ENCODE results near the gene KLHL1. TPM values are rescaled to one million over a fixed set of nuclear protein-coding genes. Genes with fewer than 3 reads are reported as not detected.

The KLHL1 gene
- total RNA-seq, 1 experiment from 2014 or later, result not detected

DNA sequence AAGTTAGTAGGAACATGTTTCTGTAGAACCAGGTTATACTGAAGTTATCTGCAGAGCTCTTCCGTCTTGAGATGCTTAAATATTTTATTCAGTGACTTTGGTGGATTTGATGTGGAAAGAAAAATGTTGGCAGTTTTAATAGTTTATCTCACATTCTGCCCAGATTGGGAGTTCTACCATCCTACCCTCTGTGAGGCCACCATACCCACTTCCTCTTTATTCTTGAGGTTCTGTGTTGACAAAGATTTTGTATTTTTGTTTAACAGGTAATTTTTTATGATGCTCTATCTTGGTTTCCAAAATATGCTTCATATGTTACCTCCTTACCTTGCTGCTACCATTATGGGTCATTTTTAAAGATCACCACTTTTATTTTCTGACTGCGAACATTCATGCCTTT is 156.8 kb downstream of the KLHL1 start (continued):
- TF ChIP-seq, protein P1, sequence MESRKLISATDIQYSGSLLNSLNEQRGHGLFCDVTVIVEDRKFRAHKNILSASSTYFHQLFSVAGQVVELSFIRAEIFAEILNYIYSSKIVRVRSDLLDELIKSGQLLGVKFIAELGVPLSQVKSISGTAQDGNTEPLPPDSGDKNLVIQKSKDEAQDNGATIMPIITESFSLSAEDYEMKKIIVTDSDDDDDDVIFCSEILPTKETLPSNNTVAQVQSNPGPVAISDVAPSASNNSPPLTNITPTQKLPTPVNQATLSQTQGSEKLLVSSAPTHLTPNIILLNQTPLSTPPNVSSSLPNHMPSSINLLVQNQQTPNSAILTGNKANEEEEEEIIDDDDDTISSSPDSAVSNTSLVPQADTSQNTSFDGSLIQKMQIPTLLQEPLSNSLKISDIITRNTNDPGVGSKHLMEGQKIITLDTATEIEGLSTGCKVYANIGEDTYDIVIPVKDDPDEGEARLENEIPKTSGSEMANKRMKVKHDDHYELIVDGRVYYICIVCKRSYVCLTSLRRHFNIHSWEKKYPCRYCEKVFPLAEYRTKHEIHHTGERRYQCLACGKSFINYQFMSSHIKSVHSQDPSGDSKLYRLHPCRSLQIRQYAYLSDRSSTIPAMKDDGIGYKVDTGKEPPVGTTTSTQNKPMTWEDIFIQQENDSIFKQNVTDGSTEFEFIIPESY (IDR thresholded peaks at IDR 0.05; ENCODE audit: extremely low read depth, insufficient replicate concordance, low read length), result no peak
- TF ChIP-seq EZH2phosphoT487 (IDR thresholded peaks at IDR 0.05; ENCODE audit: borderline replicate concordance) (no peak), JUND (IDR thresholded peaks at IDR 0.05) (no peak), SIN3A (IDR thresholded peaks at IDR 0.05; ENCODE audit: low read depth) (no peak)

DNA sequence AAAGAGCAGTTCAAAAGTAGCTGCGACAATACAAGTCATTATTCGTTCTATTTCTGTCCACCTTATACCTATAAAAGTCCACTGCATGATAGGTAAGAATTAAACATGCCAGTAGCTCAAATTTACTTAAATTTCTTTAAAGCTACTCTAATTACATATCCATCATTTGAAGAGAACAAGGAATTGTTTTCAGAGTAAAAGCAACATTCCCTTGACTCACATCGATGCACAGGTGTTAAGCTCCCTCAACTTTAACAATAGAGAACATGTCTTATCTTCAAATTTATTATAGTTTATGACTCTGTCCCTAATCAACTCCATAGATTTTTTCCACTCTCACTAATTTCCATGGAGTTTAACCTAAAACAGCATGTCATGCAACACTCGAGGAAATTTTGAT is 158.1 kb downstream of the KLHL1 start:
- Histone ChIP-seq H2AFZ (ENCODE audit: low read depth, low read length, poor library complexity, severe bottlenecking) (no peak overlapping the region), H3K79me2 (ENCODE audit: insufficient read depth, low read length) (no peaks in the 10 kb centered on the region), H3K9me3 (ENCODE audit: control insufficient read depth in 1 of 2, insufficient read depth in 1 of 2, low read depth in 1 of 2, low read length in 2 of 2) (no peaks in the 10 kb centered on the region), H3K4me3 (replicated peaks in 1 of 2; ENCODE audit: low read depth in 1 of 2, low read length in 2 of 2) (no peak overlapping the region), H3K36me3 (ENCODE audit: control insufficient read depth in 1 of 2, insufficient read depth in 2 of 2, low read length in 2 of 2) (no peaks in the 10 kb centered on the region), H3K4me2 (ENCODE audit: low read length) (no peak overlapping the region), H3K9me2 (ENCODE audit: insufficient read depth) (no peaks in the 10 kb centered on the region), H3K9ac (ENCODE audit: low read length) (no peak overlapping the region), H3K27ac (ENCODE audit: low read depth, low read length) (no peak overlapping the region), H3K4me1 (ENCODE audit: control insufficient read depth in 1 of 2, insufficient read depth in 2 of 2, low read length in 2 of 2) (no peaks in the 10 kb centered on the region), H3K27me3 (ENCODE audit: insufficient read depth, low read length) (no peaks in the 10 kb centered on the region), H4K20me1 (ENCODE audit: insufficient read depth) (no peaks in the 10 kb centered on the region)
- DNase-seq (ENCODE audit: low read depth, low spot score) (no peak), ATAC-seq (no peak)
- ChIA-PET POLR2A (no interaction called here), RAD21 (ENCODE audit: low non-redundant PET in 1 of 2, low total read pairs in 2 of 2, uncharacterized antibody in 2 of 2, unreplicated experiment in 2 of 2) (no interaction called here), CTCF (no interaction called here)
- intact Hi-C loops (cut with micrococcal nuclease), result no loop called here
- no TSS peak for BruUV-seq (replicated peaks)
- TF ChIP-seq ELF1 (IDR thresholded peaks at IDR 0.05; ENCODE audit: borderline replicate concordance, low read depth) (no peak), SP1 (IDR thresholded peaks at IDR 0.05; ENCODE audit: low read depth) (no peak), EGR1 (IDR thresholded peaks at IDR 0.05; ENCODE audit: low read depth) (no peak), FOSL1 (IDR thresholded peaks at IDR 0.05; ENCODE audit: low read depth) (no peak), CEBPB (IDR thresholded peaks at IDR 0.05; ENCODE audit: low read depth) (no peak), EZH2phosphoT487 (IDR thresholded peaks at IDR 0.05; ENCODE audit: borderline replicate concordance) (no peak), ZNF274 (IDR thresholded peaks at IDR 0.05; ENCODE audit: low read depth, low read length) (no peak), YY1 (IDR thresholded peaks at IDR 0.05; ENCODE audit: extremely low read depth, insufficient replicate concordance, low read depth, low read length) (no peak), SIN3A (IDR thresholded peaks at IDR 0.05; ENCODE audit: low read depth) (no peak), POLR2AphosphoS5 (IDR thresholded peaks at IDR 0.05; ENCODE audit: low read depth, low read length) (no peak), JUND (IDR thresholded peaks at IDR 0.05) (no peak)
- TF ChIP-seq, protein P2, sequence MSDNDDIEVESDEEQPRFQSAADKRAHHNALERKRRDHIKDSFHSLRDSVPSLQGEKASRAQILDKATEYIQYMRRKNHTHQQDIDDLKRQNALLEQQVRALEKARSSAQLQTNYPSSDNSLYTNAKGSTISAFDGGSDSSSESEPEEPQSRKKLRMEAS (IDR thresholded peaks at IDR 0.05), result no peak
- TF ChIP-seq, protein P3, sequence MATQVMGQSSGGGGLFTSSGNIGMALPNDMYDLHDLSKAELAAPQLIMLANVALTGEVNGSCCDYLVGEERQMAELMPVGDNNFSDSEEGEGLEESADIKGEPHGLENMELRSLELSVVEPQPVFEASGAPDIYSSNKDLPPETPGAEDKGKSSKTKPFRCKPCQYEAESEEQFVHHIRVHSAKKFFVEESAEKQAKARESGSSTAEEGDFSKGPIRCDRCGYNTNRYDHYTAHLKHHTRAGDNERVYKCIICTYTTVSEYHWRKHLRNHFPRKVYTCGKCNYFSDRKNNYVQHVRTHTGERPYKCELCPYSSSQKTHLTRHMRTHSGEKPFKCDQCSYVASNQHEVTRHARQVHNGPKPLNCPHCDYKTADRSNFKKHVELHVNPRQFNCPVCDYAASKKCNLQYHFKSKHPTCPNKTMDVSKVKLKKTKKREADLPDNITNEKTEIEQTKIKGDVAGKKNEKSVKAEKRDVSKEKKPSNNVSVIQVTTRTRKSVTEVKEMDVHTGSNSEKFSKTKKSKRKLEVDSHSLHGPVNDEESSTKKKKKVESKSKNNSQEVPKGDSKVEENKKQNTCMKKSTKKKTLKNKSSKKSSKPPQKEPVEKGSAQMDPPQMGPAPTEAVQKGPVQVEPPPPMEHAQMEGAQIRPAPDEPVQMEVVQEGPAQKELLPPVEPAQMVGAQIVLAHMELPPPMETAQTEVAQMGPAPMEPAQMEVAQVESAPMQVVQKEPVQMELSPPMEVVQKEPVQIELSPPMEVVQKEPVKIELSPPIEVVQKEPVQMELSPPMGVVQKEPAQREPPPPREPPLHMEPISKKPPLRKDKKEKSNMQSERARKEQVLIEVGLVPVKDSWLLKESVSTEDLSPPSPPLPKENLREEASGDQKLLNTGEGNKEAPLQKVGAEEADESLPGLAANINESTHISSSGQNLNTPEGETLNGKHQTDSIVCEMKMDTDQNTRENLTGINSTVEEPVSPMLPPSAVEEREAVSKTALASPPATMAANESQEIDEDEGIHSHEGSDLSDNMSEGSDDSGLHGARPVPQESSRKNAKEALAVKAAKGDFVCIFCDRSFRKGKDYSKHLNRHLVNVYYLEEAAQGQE (IDR thresholded peaks at IDR 0.05; ENCODE audit: low read depth), result no peak
- TF ChIP-seq, protein P4, sequence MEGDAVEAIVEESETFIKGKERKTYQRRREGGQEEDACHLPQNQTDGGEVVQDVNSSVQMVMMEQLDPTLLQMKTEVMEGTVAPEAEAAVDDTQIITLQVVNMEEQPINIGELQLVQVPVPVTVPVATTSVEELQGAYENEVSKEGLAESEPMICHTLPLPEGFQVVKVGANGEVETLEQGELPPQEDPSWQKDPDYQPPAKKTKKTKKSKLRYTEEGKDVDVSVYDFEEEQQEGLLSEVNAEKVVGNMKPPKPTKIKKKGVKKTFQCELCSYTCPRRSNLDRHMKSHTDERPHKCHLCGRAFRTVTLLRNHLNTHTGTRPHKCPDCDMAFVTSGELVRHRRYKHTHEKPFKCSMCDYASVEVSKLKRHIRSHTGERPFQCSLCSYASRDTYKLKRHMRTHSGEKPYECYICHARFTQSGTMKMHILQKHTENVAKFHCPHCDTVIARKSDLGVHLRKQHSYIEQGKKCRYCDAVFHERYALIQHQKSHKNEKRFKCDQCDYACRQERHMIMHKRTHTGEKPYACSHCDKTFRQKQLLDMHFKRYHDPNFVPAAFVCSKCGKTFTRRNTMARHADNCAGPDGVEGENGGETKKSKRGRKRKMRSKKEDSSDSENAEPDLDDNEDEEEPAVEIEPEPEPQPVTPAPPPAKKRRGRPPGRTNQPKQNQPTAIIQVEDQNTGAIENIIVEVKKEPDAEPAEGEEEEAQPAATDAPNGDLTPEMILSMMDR (IDR thresholded peaks at IDR 0.05 in 2 of 3, conservative IDR thresholded peaks at IDR 0.05 in 1 of 3; ENCODE audit: borderline replicate concordance in 1 of 3, insufficient read depth in 1 of 3, low read depth in 2 of 3, low read length in 2 of 3), result no peak
- TF ChIP-seq, protein P1 (IDR thresholded peaks at IDR 0.05; ENCODE audit: extremely low read depth, insufficient replicate concordance, low read length), result no peak

Data from HCT116 (cell line).